K562 (cell line): ENCODE results near the gene H2BK1. TPM values are rescaled to one million over a fixed set of nuclear protein-coding genes. Genes with fewer than 3 reads are reported as not detected.

ENCODE experiments used
- ATAC-seq: fragments of 200-7000 bp; cut with Tn5 transposase; 3 replicates; pipeline ENCODE4 v1.9.1; 2020; ENCODE audit warnings: moderate library complexity
- BruUV-seq: library from RNA; stranded (reverse); fragments of 400-500 nt; replicated peaks from 2 replicates; lab custom pipeline; 2021; lab: Mats Ljungman, UMichigan
- CTCF ChIA-PET: fragments of 300-600 bp; formaldehyde crosslinking; extraction: SDS; loops from one replicate; lab custom pipeline; 2021; ENCODE audit warnings: low intra/inter-chr PET ratio; lab: Yijun Ruan, JAX
- POLR2A ChIA-PET: fragments of 300-600, 350-650 bp; sonication (Branson Sonifier 250); formaldehyde crosslinking; extraction: SDS; loops from one replicate; lab custom pipeline; 2021; ENCODE audit warnings: antibody characterized with exemption, inconsistent platforms; lab: Yijun Ruan, JAX
- DNase-seq, 4 experiments: peaks; one replicate each; pipeline versions ENCODE4 v3.0.0 to v3.0.0-alpha.2; 2011 to 2018; ENCODE audit warnings: low spot score in 3 of 4, mixed read lengths in 3 of 4; ENCODE audit errors: extremely low read depth in 1 of 4
- FAIRE-seq: peaks from 2 replicates; lab custom pipeline; 2011; peaks lifted over from hg19 to GRCh38; lab: Jason Lieb, UNC
- H2AFZ ChIP-seq: 2 replicates; pipeline ENCODE4 v1.6.0; 2011; ENCODE audit warnings: low read depth, low read length, control low read depth, inconsistent platforms
- H3K27ac ChIP-seq: fragments of 200-600 bp; 3 replicates; pipeline ENCODE4 v1.8.0; 2011; ENCODE audit warnings: low read depth, mild to moderate bottlenecking, control low read depth, inconsistent platforms, low read length, moderate library complexity, mixed read lengths; ENCODE audit errors: extremely low read depth
- H3K27me3 ChIP-seq, 2 experiments: fragments of 300-600 bp in 1 of 2; 2 replicates in 1 of 2; 3 replicates in 1 of 2; pipeline versions ENCODE4 v1.6.0 to v1.8.0; 2011; ENCODE audit warnings: inconsistent platforms in 2 of 2, low read length in 2 of 2, mild to moderate bottlenecking in 1 of 2, mixed read lengths in 1 of 2, moderate library complexity in 1 of 2; ENCODE audit not compliant: control insufficient read depth in 2 of 2, insufficient read depth in 2 of 2
- H3K36me3 ChIP-seq: fragments of 300-600 bp; 3 replicates; pipeline ENCODE4 v1.8.0; 2011; ENCODE audit warnings: mild to moderate bottlenecking, low read length, inconsistent platforms; ENCODE audit not compliant: control insufficient read depth, insufficient read depth
- H3K4me1 ChIP-seq, 2 experiments: fragments of 200-600 bp in 1 of 2; replicated peaks in 1 of 2; 2 replicates in 1 of 2; 3 replicates in 1 of 2; pipeline versions ENCODE4 v1.5.1 to v1.8.0; 2011; ENCODE audit warnings: inconsistent platforms in 2 of 2, low read length in 2 of 2, mild to moderate bottlenecking in 1 of 2, mixed read lengths in 1 of 2, moderate library complexity in 1 of 2; ENCODE audit not compliant: control insufficient read depth in 2 of 2, insufficient read depth in 2 of 2
- H3K4me2 ChIP-seq: 2 replicates; pipeline ENCODE4 v1.6.1; 2011; ENCODE audit warnings: low read length, control low read depth, inconsistent platforms, mixed read lengths; ENCODE audit not compliant: insufficient read depth
- H3K4me3 ChIP-seq: fragments of 200-600 bp; sonication (generic), shearing (Covaris generic); 2 replicates; pipeline ENCODE4 v1.5.1; 2016; ENCODE audit warnings: control low read depth, inconsistent platforms
- H3K79me2 ChIP-seq: fragments of 200-600 bp; 3 replicates; pipeline ENCODE4 v1.8.0; 2011; ENCODE audit warnings: low read length, inconsistent platforms; ENCODE audit not compliant: control insufficient read depth, insufficient read depth
- H3K9ac ChIP-seq, 2 experiments: 2 replicates each; pipeline versions ENCODE4 v1.6.0 to v1.6.1; 2011; ENCODE audit warnings: low read depth in 2 of 2, low read length in 2 of 2, control low read depth in 1 of 2, inconsistent platforms in 1 of 2, mild to moderate bottlenecking in 1 of 2, mixed read lengths in 1 of 2; ENCODE audit not compliant: insufficient read depth in 1 of 2
- H3K9me1 ChIP-seq: one replicate; pipeline ENCODE4 v1.6.0; 2011; ENCODE audit warnings: inconsistent platforms, mild to moderate bottlenecking, low read length, moderate library complexity; ENCODE audit not compliant: control insufficient read depth, insufficient read depth
- H3K9me3 ChIP-seq: replicated peaks from 2 replicates; pipeline ENCODE4 v1.5.1; 2011; ENCODE audit warnings: low read depth, low read length, inconsistent platforms; ENCODE audit not compliant: control insufficient read depth, insufficient read depth
- H4K20me1 ChIP-seq: replicated peaks from 2 replicates; pipeline ENCODE4 v1.6.1; 2011; ENCODE audit warnings: low read length, inconsistent platforms, mixed read lengths; ENCODE audit not compliant: control insufficient read depth, insufficient read depth
- CBX1 ChIP-seq: sonication (generic); IDR thresholded peaks from 2 replicates; pipeline ENCODE4 v1.6.1; 2016; ENCODE audit warnings: antibody characterized with exemption, low read depth, mild to moderate bottlenecking
- CC2D1A ChIP-seq: fragments of 450-650 bp; IDR thresholded peaks from 2 replicates; pipeline ENCODE4 v1.6.1; 2017; ENCODE audit warnings: mild to moderate bottlenecking
- EZH2 ChIP-seq: IDR thresholded peaks from 2 replicates; pipeline ENCODE4 v1.6.1; 2012; ENCODE audit warnings: low read depth, mild to moderate bottlenecking, inconsistent platforms, low read length, borderline replicate concordance
- MCM5 ChIP-seq: fragments of 450-650 bp; IDR thresholded peaks from 2 replicates; pipeline ENCODE4 v1.6.1; 2016; ENCODE audit warnings: low read depth
- RB1 ChIP-seq: fragments of 450-650 bp; IDR thresholded peaks from 2 replicates; pipeline ENCODE4 v1.6.1; 2017; ENCODE audit warnings: low read depth, mild to moderate bottlenecking
- SREBF2 ChIP-seq: sonication (generic); formaldehyde crosslinking; IDR thresholded peaks from 2 replicates; pipeline ENCODE4 v1.4.0; 2020; ENCODE audit warnings: mild to moderate bottlenecking, missing genetic modification reagents
- ZNF263 ChIP-seq: sonication (generic); formaldehyde crosslinking; IDR thresholded peaks from 2 replicates; pipeline ENCODE4 v1.8.0; 2022; ENCODE audit warnings: mild to moderate bottlenecking, missing genetic modification reagents, borderline replicate concordance
- ZNF445 ChIP-seq: fragments of 250-450 bp; sonication (Bioruptor Pico); IDR thresholded peaks from 2 replicates; pipeline ENCODE4 v1.4.0; 2020; ENCODE audit warnings: low read depth, mild to moderate bottlenecking, moderate library complexity
- WGBS: fragments of 100-300 bp; shearing (Covaris generic); methylation state at CpG from one replicate; pipeline ENCODE4 v1.1.6; 2016; ENCODE audit warnings: low coverage, mixed read lengths; ENCODE audit not compliant: insufficient coverage; ENCODE audit errors: missing lambda C conversion rate; 5-methylcytosine and 5-hydroxymethylcytosine counted together
- in situ Hi-C: fragments of 300-500 bp; cut with MboI; formaldehyde crosslinking; loops from 4 replicates; pipeline ENCODE4 v1.15.0; 2018; ENCODE audit warnings: inconsistent platforms, mixed read lengths
- intact Hi-C: fragments of 100-400 bp; cut with micrococcal nuclease; formaldehyde crosslinking; loops from 2 replicates; pipeline ENCODE4 v1.14.2; 2022
- polyA plus RNA-seq, 8 experiments: library from polyadenylated mRNA; depleted of rRNA in 4 of 8; stranded (reverse) in 5 of 8; unstranded in 3 of 8; fragments of >200 nt; fragmentation: Nextera tagmentation in 2 of 8; fragmentation: Illumina TruSeq in 1 of 8; extraction: Ambion mirVana in 2 of 8; extraction: Trizol in 1 of 8; gene quantifications; 2 replicates each; pipeline versions ENCODE4 v1.2.1 to v1.2.3, GENCODE V29; 2011 to 2014; ENCODE audit warnings: inconsistent platforms in 1 of 8, missing spikeins in 1 of 8
- total RNA-seq, 7 experiments: library from RNA; depleted of rRNA in 6 of 7; stranded (reverse); fragments of >200 nt in 6 of 7; fragmentation: Illumina TruSeq in 2 of 7; extraction: Trizol in 2 of 7; gene quantifications; 2 replicates each; pipeline versions ENCODE4 v1.2.1 to v1.2.3, GENCODE V29; 2011 to 2021; ENCODE audit warnings: low replicate concordance in 1 of 7
- TF ChIP-seq, protein P1 (sequence below): fragments of 250-450 bp; sonication (Bioruptor Pico); IDR thresholded peaks from 2 replicates; pipeline ENCODE4 v1.8.0; 2022; ENCODE audit warnings: inconsistent platforms
- TF ChIP-seq, protein P2 (sequence below), 2 experiments: IDR thresholded peaks; 2 replicates each; pipeline ENCODE4 v1.6.1; 2011; ENCODE audit warnings: borderline replicate concordance in 1 of 2, control low read depth in 1 of 2, low read depth in 1 of 2, low read length in 1 of 2, mild to moderate bottlenecking in 1 of 2, mixed read lengths in 1 of 2, moderate library complexity in 1 of 2; ENCODE audit not compliant: insufficient read depth in 1 of 2, insufficient read length in 1 of 2, poor library complexity in 1 of 2, severe bottlenecking in 1 of 2; ENCODE audit errors: extremely low read depth in 1 of 2
- TF ChIP-seq, protein P3 (sequence below): IDR thresholded peaks from 2 replicates; pipeline ENCODE4 v1.6.1; 2011; ENCODE audit not compliant: insufficient read length; ENCODE audit errors: extremely low read depth

Gene H2BK1
- total and polyA plus RNA-seq, 9 of the 15 experiments (the other 6 are each of a cell fraction or from before 2014, with no cell fraction given) = not detected

DNA sequence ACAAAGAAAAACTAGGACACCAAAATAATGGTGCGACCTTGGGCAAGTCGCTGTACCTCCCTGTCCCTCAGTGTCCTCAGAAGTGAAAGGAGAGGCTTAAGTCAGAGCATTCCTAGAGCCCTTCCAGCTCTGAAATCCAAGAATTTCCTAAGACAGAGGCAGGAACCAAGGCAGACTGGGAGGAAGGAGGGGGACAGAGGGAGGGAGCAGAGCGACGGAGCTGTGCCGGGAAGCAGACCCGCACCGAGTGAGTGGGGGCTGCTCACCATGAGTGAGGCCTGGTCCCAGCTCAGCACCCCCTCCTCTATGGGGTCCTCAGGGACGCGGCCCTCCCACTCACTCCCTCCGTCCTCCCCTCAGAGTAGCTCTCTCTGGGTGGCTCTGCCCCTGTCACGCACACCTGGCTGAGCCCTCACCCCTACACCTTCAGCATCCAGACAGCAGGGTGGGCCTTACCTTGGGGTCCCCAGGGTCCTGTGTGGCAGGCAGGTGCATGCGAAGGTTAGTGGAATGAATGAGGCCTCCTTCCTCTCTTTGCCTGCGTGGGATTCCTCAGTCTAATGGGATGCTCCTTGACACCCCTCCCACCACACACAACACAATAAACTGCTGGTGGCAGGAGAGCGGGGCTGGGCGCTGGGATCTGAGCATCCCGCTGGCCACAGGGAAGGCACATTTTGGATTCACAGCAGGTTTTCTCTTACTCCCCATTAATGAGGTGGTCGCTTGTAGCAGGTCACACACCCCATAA lies 42.8 kb upstream of the H2BK1 start:
- POLR2A ChIA-PET = interaction anchor here (1.1 to 2.3 kb wide), 2 partner anchors 11 to 12 kb away, joined by 3 to 14 read pairs; no protein-coding TSS in a partner anchor
- Histone ChIP-seq H3K9ac (no peak overlapping the region), H3K27ac (no peak overlapping the region), H3K9me1 (no peaks in the 10 kb centered on the region), H3K4me1 (peaks cover 15 to 42% of the 10 kb centered on the region in 2 experiments; a peak in 4 of 5 replicates), H3K9me3 (no peaks in the 10 kb centered on the region), H2AFZ (no peak overlapping the region), H3K36me3 (no peaks in the 10 kb centered on the region), H3K27me3 (peaks cover 61 to 81% of the 10 kb centered on the region in 2 experiments), H3K4me3 (no peak overlapping the region), H4K20me1 (peaks cover 26% of the 10 kb centered on the region), H3K4me2 (no peak overlapping the region), H3K79me2 (no peaks in the 10 kb centered on the region)
- DNase-seq (no peak), ATAC-seq (no peak), FAIRE-seq (no peak)
- WGBS = 11% methylated on average over 17 of the region's 17 CpGs
- BruUV-seq = no TSS peak
- intact Hi-C loops = no loop called here
- CTCF ChIA-PET = no interaction called here
- in situ Hi-C loops = no loop called here
- TF ChIP-seq ZNF445 (CRISPR knock-in tag) = no peak
- TF ChIP-seq MCM5 = no peak
- TF ChIP-seq CBX1 = no peak
- no peak for TF ChIP-seq RB1
- no peak for TF ChIP-seq SREBF2 (CRISPR knock-in tag)
- TF ChIP-seq, protein P1, sequence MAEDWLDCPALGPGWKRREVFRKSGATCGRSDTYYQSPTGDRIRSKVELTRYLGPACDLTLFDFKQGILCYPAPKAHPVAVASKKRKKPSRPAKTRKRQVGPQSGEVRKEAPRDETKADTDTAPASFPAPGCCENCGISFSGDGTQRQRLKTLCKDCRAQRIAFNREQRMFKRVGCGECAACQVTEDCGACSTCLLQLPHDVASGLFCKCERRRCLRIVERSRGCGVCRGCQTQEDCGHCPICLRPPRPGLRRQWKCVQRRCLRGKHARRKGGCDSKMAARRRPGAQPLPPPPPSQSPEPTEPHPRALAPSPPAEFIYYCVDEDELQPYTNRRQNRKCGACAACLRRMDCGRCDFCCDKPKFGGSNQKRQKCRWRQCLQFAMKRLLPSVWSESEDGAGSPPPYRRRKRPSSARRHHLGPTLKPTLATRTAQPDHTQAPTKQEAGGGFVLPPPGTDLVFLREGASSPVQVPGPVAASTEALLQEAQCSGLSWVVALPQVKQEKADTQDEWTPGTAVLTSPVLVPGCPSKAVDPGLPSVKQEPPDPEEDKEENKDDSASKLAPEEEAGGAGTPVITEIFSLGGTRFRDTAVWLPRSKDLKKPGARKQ (CRISPR knock-in tag) = no peak
- TF ChIP-seq ZNF263 (CRISPR knock-in tag) = peak; percentile 62; the same call in 1 of the 2 replicates
- TF ChIP-seq, protein P2, sequence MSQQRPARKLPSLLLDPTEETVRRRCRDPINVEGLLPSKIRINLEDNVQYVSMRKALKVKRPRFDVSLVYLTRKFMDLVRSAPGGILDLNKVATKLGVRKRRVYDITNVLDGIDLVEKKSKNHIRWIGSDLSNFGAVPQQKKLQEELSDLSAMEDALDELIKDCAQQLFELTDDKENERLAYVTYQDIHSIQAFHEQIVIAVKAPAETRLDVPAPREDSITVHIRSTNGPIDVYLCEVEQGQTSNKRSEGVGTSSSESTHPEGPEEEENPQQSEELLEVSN (IDR thresholded peaks at IDR 0.05; ENCODE audit: borderline replicate concordance in 1 of 2, extremely low read depth in 1 of 2, insufficient read depth in 1 of 2, insufficient read length in 1 of 2, low read depth in 1 of 2, low read length in 1 of 2, poor library complexity in 1 of 2, severe bottlenecking in 1 of 2) = no peak
- 0 out of 2 replicates have a peak, but pooled peaks have one; percentile 71 for TF ChIP-seq EZH2
- TF ChIP-seq, protein P3, sequence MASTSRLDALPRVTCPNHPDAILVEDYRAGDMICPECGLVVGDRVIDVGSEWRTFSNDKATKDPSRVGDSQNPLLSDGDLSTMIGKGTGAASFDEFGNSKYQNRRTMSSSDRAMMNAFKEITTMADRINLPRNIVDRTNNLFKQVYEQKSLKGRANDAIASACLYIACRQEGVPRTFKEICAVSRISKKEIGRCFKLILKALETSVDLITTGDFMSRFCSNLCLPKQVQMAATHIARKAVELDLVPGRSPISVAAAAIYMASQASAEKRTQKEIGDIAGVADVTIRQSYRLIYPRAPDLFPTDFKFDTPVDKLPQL = no peak
- no peak for TF ChIP-seq CC2D1A
